ENCODE data around the gene PPARGC1A.
A peak's percentile ranks its signal among the peaks of the same experiment; 100 is the strongest.

Gene PPARGC1A, protein sequence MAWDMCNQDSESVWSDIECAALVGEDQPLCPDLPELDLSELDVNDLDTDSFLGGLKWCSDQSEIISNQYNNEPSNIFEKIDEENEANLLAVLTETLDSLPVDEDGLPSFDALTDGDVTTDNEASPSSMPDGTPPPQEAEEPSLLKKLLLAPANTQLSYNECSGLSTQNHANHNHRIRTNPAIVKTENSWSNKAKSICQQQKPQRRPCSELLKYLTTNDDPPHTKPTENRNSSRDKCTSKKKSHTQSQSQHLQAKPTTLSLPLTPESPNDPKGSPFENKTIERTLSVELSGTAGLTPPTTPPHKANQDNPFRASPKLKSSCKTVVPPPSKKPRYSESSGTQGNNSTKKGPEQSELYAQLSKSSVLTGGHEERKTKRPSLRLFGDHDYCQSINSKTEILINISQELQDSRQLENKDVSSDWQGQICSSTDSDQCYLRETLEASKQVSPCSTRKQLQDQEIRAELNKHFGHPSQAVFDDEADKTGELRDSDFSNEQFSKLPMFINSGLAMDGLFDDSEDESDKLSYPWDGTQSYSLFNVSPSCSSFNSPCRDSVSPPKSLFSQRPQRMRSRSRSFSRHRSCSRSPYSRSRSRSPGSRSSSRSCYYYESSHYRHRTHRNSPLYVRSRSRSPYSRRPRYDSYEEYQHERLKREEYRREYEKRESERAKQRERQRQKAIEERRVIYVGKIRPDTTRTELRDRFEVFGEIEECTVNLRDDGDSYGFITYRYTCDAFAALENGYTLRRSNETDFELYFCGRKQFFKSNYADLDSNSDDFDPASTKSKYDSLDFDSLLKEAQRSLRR

DNA sequence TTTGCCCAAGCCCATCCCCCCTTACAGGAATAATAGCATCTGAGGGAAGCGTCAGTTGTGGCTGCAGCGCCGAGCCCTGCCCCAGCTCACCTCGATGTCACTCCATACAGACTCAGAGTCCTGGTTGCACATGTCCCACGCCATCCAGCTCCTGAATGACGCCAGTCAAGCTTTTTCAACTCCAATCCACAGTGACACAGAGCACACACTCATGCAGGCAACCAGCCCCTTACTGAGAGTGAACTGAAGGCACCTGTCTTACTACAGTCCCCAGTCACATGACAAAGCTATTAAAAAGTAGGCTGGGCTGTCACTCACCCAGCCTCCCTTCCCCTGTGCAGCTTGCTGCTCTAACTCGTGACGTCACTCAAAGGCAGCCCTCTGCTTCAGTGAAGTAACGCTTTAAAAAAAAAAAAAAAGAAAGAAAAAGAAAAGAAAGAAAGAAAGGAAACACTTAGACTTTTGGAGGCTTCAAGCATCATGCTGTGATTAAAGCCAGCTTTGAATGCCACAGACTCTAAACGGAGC, at the start of gene PPARGC1A:
PPARGC1A (minus strand) TSS at position 234 of the 528 bp plus-strand sequence; CDS start at position 144, 90 bp downstream.
- peak; percentile 31 for DNase-seq (ENCODE audit: low read depth)

DNA sequence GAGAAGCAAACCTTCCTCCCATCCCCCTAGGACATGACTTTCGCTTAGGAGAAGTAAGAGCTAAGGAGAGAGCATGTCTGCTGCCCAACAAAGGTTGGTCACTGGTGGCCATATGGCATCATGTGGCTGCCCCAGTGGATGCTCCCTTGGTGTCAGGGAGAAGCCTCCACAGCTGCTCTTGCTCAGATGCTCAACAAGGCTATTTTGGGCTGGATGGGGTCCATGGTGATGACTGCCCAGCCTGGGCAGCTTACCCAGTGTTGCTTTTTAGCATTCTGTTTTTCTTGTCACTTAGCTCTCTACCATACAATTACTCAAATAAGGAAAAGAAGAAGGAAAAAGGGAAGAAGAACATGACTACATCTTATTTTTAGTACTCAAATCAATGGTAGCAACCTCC, 48.9 kb upstream of the PPARGC1A start:
- no peak for DNase-seq (ENCODE audit: low read depth)

DNA sequence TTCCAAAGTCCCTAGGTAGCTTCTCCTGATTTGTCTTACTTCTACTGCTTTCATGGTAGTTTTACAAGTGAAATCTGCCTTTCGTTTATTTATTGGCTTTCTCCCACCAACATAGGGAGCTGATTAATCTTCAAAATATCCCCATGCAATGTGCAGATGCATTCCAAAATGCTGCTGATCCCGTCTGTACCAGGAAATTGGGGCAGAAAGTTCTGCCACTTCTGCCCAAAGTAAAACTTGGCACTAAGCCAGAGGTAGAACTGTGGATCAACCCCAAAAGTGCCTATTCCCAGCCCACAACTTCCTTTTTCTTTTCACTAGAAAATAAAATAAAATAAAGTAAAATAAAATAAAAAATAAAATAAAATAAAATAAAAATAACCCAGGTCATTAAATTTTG, 47.3 kb upstream of the PPARGC1A start:
- no peak for DNase-seq (ENCODE audit: low read depth)

DNA sequence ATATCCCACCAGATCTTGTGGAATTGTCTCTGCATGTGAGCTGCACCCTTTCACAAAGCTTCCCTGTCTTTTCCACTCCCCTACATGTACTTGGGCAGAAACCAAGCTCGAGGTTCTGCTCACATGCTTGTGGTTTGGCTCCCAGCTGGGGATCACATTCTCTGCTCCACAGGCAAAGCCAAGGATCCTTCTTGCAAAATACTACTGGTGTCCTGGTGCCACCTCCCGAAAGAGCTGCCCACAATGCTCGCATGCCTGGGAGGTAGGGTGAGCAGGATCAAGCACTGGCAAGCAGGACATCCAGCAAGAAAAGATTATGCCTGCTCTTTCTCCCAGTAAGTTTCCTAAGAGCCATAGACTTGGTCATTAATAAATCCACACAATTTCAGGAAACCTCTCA, 45.1 kb upstream of the PPARGC1A start:
- DNase-seq (ENCODE audit: low read depth) = peak; percentile 84

DNA sequence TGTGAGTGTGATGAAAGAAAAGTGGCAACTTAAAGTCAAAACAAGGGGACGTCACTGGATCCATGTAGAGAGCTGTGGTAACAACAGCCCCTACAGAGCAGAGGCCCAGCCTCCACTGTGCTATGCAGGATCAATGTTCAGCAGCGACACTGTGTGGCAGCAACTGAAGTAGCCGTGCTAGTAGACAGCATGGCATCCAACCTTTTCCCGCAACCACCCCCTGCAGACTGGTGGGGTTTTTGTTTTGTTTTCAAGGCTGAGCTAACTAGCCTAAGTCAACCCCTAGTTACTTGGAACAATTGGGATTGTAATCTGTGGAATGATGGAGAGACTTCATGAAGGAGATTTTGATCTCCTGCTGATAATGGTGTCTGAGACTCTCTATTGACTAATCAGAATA, 44.4 kb upstream of the PPARGC1A start:
- DNase-seq (ENCODE audit: low read depth) = no peak

DNA sequence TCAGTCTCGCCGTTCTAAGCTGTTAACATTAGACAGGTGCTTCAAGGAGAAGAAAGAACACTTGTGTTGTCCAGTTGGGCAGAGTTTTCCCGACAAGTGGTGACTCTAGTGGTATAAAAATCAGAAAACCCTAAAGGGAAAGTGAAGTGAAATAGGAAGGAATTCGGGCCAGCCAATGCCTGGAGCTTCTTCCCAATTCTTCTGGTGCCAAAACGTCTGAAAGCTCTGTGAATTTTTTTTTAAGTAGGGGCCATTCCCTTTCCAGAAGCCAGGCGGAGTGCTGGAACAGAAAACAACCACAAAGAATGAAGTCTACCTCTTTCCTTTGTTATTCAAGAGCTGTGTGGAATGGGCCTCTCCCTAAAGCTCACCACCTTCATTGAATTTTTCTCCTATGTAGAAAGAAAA, 43.1 kb upstream of the PPARGC1A start:
- DNase-seq (ENCODE audit: low read depth) = peak; percentile 24

DNA sequence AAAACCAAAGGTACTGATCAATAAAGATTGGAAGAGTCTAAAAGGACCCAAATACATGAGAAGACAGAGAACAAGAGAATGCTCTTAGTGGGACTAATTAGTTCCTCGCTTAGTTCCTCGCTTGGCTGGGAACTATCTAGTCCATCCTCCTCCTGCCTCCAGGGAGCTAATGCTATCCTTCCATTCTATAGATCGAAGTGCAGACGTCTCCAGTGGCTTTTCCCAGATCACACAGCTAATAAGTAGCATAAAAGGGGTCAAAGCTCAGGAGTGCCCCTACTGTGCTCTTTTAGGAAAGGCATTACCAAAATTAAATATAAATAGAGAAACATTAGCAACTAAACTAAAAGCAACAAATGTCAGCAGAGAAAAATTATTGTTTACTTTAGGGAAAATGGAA, 42.3 kb upstream of the PPARGC1A start:
- DNase-seq (ENCODE audit: low read depth) = no peak

DNA sequence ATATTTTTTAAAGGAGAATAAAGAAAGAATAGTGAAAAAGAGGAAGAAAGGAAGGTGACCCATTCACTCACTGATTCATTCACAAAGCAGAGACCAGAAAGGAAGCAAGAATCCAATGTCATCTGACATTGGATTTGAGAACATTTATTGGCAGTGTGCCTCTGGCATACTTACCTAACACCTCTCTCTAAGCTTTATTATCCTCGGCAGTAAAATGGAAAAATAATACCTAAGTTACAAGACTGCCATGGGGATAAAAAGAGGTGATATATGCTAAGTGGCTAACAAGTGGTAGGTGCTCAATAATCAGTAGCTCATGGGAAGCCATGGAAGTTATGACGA, 41.6 kb upstream of the PPARGC1A start:
- no peak for DNase-seq (ENCODE audit: low read depth)

DNA sequence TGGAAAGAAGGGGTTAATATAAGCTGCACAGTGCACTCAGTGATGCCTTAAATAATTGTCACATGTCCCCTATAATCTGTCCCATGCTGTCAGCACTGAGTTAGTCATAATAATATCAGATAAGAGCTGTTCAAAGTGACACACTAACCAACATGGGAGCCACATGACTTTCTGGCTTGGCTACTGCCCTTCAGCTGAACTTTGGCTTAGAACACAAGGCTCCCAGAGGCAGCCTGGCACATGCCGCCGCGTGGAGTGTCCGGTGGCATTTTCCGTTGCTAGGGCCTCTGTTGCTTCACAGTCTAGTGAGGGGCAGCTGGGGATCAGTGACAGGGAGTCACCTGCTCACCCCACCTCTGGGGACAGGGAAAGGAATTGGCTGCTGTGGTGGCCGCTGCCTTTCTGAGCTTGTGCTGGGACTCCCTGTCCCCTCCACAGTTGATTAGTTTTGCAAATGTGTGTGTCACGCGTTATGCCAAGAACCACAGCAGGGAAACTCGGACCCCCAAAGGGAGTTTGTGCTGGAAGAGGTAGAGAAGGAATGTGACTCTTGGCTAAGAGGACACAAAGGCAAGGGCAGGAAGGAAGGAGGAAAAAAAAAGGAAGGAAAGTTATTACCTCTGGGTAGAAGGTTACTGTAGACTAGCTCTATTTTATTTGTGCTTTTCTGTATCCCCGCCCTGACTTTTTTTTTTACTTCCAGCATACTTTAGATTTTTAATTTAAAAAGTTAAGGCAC, 41.1 kb upstream of the PPARGC1A start:
- DNase-seq (ENCODE audit: low read depth) = peak; percentile 50

DNA sequence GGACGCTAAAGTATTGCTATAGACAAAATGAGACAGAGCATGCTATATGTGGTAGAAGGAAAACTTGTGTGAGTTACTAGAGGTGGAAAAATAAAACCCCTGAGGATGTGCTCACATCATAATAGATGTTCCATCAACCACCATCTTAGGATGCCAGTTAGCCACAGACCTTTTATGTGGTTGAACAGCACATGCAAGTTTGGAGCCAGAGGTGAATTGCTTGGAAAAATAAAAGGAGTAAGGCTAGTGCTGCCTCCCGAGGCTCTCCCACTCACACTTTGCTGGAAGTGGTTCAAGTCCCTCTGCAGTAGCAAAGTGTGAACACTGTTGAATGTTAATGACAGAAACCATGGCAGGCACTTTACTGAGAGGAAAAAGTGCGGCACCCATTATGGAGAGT, 39.4 kb upstream of the PPARGC1A start:
- no peak for DNase-seq (ENCODE audit: low read depth)

DNA sequence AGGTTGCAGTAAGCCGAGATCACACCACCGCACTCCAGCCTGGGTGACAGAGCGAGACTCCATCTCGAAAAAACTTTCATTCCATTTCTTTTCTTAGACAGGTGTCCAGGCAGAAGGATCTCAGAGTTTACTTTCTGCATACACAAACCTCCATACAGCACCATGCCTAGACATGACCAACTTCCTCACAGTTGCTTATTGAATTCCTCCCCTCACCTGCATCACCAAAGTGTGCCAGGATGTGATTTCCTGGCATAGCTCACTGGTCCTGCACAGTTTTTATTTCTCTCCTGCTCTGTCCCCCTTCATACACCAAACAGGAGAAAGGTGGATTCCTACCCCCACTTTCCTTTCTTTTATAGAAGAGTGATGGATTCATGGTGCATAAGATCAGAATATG, 34.7 kb upstream of the PPARGC1A start:
- no peak for DNase-seq (ENCODE audit: low read depth)

DNA sequence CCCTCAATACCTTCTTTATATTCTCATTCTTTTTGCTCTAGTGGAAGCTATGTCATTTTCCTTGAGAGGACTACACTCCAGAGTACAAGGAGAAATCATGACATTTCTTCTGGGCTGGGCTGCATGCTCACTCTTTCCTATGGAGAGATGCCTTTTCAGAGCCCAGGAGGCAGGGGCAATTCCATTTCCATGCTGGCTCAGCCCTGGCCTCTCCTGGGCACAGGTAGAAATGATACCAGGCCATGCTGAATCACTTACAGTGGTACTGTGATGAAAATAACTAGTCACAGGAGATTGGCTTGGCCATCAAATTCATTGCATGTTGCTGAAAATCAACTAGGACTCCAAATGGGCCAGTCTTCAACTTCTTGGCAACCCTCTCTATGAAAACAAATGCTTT, 34.0 kb upstream of the PPARGC1A start:
- DNase-seq (ENCODE audit: low read depth) = no peak

DNA sequence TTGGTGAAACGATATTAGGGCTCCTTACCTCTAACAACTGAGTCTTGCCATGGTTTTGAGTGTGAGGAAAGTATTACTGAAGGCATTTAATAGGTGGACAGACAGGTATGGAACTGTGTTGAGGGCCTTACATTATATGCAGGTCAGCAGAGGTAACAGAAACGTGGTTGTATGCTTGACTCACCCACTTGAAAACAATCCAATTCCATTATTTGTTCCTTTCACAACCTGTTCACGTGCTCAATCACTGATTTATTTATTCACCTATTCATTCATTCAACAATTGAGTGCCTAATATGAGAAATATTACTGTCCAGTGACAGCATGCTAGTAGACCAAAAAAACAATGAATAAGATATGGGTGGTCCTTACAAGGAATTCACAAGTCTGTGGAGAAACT, 33.3 kb upstream of the PPARGC1A start:
- no peak for DNase-seq (ENCODE audit: low read depth)

DNA sequence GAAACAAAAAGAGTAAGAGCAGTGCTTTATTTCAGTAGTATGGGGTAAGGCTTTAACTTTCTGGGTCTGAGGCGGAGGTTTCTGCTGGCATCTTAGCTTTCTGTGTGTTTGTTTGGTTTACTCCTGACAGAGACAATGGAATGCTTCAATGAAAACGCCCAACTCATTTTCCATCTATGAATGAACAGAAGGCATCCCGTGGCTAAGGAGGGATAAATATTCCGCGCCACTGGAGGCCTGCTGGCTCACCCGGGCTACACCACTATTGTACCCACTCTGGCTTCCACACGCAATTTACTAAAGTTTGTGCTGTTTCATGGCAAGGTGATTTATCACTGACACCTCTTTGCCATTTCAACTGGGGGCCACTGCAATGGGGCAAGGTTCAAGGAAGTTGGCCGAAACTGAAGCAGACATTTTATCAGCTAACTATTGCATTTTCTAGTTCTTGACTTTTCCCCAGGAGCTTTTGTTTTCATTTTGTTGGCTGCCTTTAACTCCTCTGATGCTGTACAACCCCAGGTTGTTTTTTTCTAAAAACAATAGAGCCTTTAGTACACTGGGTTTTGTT, 32.8 kb upstream of the PPARGC1A start:
- DNase-seq (ENCODE audit: low read depth) = no peak

DNA sequence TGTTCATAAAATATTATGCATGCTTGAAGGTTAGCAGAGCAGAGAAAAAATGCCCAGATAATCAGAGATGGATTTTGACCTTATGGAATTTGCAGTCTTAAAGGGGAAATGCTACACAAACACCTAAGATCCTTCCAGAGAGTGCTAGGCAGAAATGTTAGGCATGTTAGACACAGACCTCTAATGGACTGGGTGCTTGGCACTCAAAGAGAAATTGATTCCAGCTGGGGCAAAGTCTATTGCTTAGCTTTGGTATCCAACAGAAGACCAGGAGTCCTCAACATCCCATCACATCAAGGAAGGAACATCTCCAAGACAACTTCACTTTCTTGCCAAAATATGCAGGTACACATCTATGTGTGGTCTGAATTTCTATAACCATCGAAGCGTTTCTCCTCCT, 32.2 kb upstream of the PPARGC1A start:
- DNase-seq (ENCODE audit: low read depth) = no peak

DNA sequence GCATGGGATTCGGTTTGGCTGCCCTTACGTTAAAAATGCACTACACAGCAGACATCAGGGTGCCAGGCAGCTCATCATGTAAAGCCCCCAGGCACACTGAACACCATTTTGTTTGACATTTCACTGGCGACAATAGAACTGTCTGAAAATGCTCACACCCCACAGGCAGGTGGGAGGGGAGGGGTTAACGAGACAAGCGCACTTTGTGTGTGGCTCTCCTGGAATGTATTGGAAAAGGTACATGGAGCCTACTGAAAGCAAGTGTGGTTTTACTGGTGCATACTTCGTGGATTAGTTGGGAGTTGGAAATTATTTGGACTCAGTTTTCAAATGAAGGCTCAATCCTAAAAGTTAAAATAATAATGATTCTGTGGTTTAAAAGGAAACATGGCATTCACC, 31.6 kb upstream of the PPARGC1A start:
- DNase-seq (ENCODE audit: low read depth) = no peak

DNA sequence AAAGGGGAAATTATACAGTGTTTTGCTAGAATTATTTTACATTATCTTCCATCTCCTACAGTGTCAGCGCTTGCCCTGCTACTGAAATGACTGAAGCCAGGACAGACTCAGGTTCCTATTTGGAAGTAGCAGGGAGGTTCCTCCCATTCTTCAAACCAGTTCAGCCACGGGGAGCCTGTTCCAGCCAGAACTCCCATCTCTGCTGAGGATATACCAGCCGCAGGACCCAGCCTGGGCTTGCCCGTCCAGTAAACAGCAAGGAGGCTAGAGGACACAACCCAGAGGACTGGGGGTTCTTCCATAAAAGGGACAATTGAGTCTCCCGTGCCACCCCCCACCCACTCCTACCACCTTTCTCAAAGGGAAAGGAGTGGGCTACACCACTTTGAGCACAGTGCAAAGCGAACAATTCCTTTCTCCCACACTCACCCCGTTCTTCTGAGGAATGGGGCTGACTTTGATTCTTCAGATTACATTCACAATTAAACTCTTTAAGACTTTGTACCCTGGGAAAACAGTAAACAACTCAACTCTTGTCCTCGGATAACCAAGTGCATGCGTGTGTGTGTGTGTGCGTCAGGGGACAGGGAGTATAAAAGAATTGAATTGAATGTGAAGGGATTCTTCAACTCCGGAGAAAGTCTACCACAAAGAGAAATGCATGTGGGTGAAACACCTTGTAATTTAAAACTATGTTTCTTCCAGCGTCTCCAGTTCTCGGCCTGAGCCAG, 31.0 kb upstream of the PPARGC1A start:
- no peak for DNase-seq (ENCODE audit: low read depth)

DNA sequence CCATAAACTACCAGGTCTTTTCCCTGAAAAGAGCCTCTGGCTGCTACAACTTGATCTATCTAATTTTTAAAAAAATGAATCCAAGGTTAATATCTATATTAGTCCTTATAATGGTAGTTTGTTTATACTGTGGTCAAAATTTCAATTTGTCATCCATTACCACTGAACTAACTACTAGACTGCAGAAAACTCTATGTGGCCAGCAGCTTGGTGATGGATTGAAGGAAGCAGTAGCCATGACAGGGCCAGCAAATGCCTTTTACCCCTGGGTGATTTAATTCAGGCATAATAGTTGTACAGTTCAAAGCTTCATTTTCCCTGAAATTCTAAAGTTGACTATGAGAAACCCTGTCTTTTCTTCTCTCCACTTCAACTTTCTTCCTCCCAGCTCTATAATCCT, 30.4 kb upstream of the PPARGC1A start:
- no peak for DNase-seq (ENCODE audit: low read depth)

DNA sequence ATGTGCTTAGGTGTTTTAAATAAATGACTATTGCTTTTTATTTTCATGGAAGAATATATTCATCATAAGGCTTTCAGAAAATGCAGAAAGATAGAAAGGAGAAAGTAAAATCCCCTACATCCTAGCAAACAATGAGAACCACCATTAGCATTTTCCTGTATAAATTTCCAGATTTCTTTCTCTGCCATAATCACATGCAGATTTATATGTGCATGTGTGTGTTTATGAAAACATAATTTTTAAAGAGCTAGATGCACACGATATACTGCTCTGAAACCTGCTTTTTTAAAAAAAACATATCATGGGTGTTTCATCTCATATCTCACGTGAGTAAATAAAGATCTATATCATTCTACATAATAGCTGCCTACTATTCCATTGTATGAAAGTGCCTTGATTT, 26.4 kb upstream of the PPARGC1A start:
- no peak for DNase-seq (ENCODE audit: low read depth)

DNA sequence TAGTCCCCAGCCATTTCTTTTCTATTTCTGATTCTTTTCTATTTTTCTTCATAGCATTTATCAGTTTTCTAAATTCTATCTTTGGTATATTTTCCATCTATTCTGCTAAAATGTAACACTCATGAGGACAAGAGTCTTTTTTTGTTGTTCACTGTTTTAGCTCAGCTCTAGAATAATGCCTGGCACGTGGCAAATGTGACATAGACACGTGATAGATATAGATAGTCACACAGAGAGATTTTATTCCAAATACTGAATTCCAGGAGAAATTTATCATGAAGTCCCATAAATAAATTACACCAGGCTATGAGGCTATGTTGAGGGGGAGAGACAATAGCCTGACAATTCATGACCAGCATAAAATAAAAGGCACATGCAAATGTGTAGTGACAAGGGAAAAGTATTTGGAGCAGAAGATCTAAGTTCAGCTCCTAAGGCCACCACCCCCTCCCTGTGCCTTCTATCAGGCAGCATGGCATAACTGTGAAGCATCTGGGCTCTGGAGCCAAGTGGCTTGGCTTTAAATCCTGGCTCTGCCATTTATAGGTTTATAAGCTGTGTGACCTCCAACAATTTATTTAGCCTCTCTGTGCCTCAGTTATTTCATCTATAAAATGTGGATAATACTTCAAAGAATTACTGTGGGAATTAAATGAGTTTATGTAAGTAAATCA, 25.7 kb upstream of the PPARGC1A start:
- no peak for DNase-seq (ENCODE audit: low read depth)
